A549 (cell line): Measurements from ENCODE around the gene NTRK3. TPM values are rescaled to one million over a fixed set of nuclear protein-coding genes. Genes with fewer than 3 reads are reported as not detected.

Experiments used
- ATAC-seq, 2 experiments: fragments of 200-7000 bp in 1 of 2; fragments of >200 bp in 1 of 2; cut with Nextera tagmentation in 1 of 2; cut with Tn5 transposase in 1 of 2; 3 replicates each; pipeline versions ENCODE4 v1.8.0 to v1.9.1; 2018 to 2020; ENCODE audit warnings: mild to moderate bottlenecking in 1 of 2, moderate library complexity in 1 of 2
- CTCF ChIA-PET: fragments of 300-600 bp; sonication (Branson Sonifier 250); formaldehyde crosslinking; extraction: SDS; loops from one replicate; lab custom pipeline; 2021; ENCODE audit warnings: antibody characterized with exemption, inconsistent platforms; lab: Yijun Ruan, JAX
- POLR2A ChIA-PET: fragments of 350-600 bp; formaldehyde crosslinking; extraction: SDS; loops from one replicate; lab custom pipeline; 2021; ENCODE audit warnings: antibody characterized with exemption, inconsistent platforms; lab: Yijun Ruan, JAX
- DNase-seq, 2 experiments: peaks; one replicate each; pipeline versions ENCODE4 v3.0.0 to v3.0.0-alpha.2; 2011 to 2016; ENCODE audit warnings: low read depth in 1 of 2, low spot score in 1 of 2
- FAIRE-seq: peaks from 2 replicates; lab custom pipeline; 2011; peaks lifted over from hg19 to GRCh38; lab: Jason Lieb, UNC
- H3K27ac ChIP-seq, 2 experiments: fragments of >200 bp; sonication (Bioruptor Twin); formaldehyde crosslinking; 3 replicates each; pipeline ENCODE4 v1.5.1; 2016 to 2017
- H3K4me1 ChIP-seq: fragments of >200 bp; sonication (Bioruptor Twin); formaldehyde crosslinking; 3 replicates; pipeline ENCODE4 v1.6.1; 2016
- H3K4me2 ChIP-seq: fragments of >200 bp; sonication (Bioruptor Twin); formaldehyde crosslinking; 3 replicates; pipeline ENCODE4 v1.6.1; 2016
- H3K4me3 ChIP-seq: fragments of >200 bp; sonication (Bioruptor Twin); formaldehyde crosslinking; 3 replicates; pipeline ENCODE4 v1.5.1; 2016
- H3K9me3 ChIP-seq: fragments of >200 bp; sonication (Bioruptor Twin); formaldehyde crosslinking; 3 replicates; pipeline ENCODE4 v1.6.1; 2016
- BHLHE40 ChIP-seq: IDR thresholded peaks from 2 replicates; pipeline ENCODE4 v1.6.1; 2012; ENCODE audit warnings: low read depth, low read length, inconsistent platforms
- CBX2 ChIP-seq: fragments of 200-600 bp; sonication (generic); IDR thresholded peaks from 2 replicates; pipeline ENCODE4 v1.6.1; 2016; ENCODE audit warnings: low read depth, mild to moderate bottlenecking, borderline replicate concordance
- CEBPB ChIP-seq, 2 experiments: fragments of >200 bp in 1 of 2; sonication (Bioruptor Twin) in 1 of 2; formaldehyde crosslinking in 1 of 2; IDR thresholded peaks; 2 replicates each; pipeline ENCODE4 v1.6.1; 2012 to 2016
- CHD4 ChIP-seq: fragments of 200-600 bp; sonication (generic); IDR thresholded peaks from 2 replicates; pipeline ENCODE4 v1.6.1; 2016; ENCODE audit warnings: antibody characterized with exemption, mild to moderate bottlenecking, borderline replicate concordance
- EP300 ChIP-seq, 2 experiments: fragments of >200 bp; sonication (Bioruptor Twin); formaldehyde crosslinking; IDR thresholded peaks; 2 replicates in 1 of 2; 3 replicates in 1 of 2; pipeline ENCODE4 v1.6.1; 2016 to 2017
- FOSB ChIP-seq: fragments of 250-450 bp; sonication (Bioruptor Pico); IDR thresholded peaks from 2 replicates; pipeline ENCODE4 v1.5.0; 2020; ENCODE audit warnings: mild to moderate bottlenecking, moderate library complexity
- HDAC2 ChIP-seq: fragments of 200-600 bp; sonication (generic); IDR thresholded peaks from 2 replicates; pipeline ENCODE4 v1.6.1; 2016
- HEYL ChIP-seq: fragments of 250-450 bp; sonication (Bioruptor Pico); IDR thresholded peaks from 2 replicates; pipeline ENCODE4 v1.8.0; 2021; ENCODE audit warnings: mild to moderate bottlenecking, moderate library complexity
- HOXA7 ChIP-seq: fragments of 250-450 bp; sonication (Bioruptor Pico); IDR thresholded peaks from 2 replicates; pipeline ENCODE4 v1.5.0; 2020; ENCODE audit warnings: mild to moderate bottlenecking, moderate library complexity
- HOXB13 ChIP-seq: fragments of 250-450 bp; sonication (Bioruptor Pico); IDR thresholded peaks from 2 replicates; pipeline ENCODE4 v1.5.0; 2020; ENCODE audit warnings: low read depth, mild to moderate bottlenecking, moderate library complexity
- HOXB5 ChIP-seq: fragments of 250-450 bp; sonication (Bioruptor Pico); IDR thresholded peaks from 2 replicates; pipeline ENCODE4 v1.5.0; 2020; ENCODE audit warnings: mild to moderate bottlenecking, moderate library complexity
- JUN ChIP-seq, 2 experiments: fragments of >200 bp; sonication (Bioruptor Twin); formaldehyde crosslinking; IDR thresholded peaks; 2 replicates in 1 of 2; 3 replicates in 1 of 2; pipeline ENCODE4 v1.6.1; 2016 to 2017
- KDM1A ChIP-seq: fragments of 200-600 bp; sonication (generic); IDR thresholded peaks from 2 replicates; pipeline ENCODE4 v1.6.1; 2016; ENCODE audit warnings: low read depth, mild to moderate bottlenecking
- KDM5A ChIP-seq: fragments of 200-600 bp; sonication (generic); IDR thresholded peaks from 2 replicates; pipeline ENCODE4 v1.6.1; 2016; ENCODE audit warnings: antibody characterized with exemption, mild to moderate bottlenecking
- MAZ ChIP-seq: fragments of 150-350 bp; IDR thresholded peaks from 2 replicates; pipeline ENCODE4 v1.6.1; 2014; ENCODE audit warnings: antibody characterized with exemption, low read depth, low read length, borderline replicate concordance
- NPAS2 ChIP-seq: fragments of 250-450 bp; sonication (Bioruptor Pico); IDR thresholded peaks from 2 replicates; pipeline ENCODE4 v1.8.0; 2022; ENCODE audit warnings: mild to moderate bottlenecking, moderate library complexity, borderline replicate concordance
- NR3C1 ChIP-seq: fragments of >200 bp; sonication (Bioruptor Twin); formaldehyde crosslinking; IDR thresholded peaks from 3 replicates; pipeline ENCODE4 v1.6.1; 2017
- PBX3 ChIP-seq: IDR thresholded peaks from 2 replicates; pipeline ENCODE4 v1.6.1; 2012
- PHF8 ChIP-seq: fragments of 200-600 bp; sonication (generic); IDR thresholded peaks from 2 replicates; pipeline ENCODE4 v1.6.1; 2016; ENCODE audit warnings: low read depth, mild to moderate bottlenecking, antibody characterized with exemption, moderate library complexity, borderline replicate concordance
- RARB ChIP-seq: fragments of 250-450 bp; sonication (Bioruptor Pico); IDR thresholded peaks from 2 replicates; pipeline ENCODE4 v1.8.0; 2021; ENCODE audit warnings: mild to moderate bottlenecking, moderate library complexity
- RCOR1 ChIP-seq: fragments of 150-350 bp; IDR thresholded peaks from 2 replicates; pipeline ENCODE4 v1.6.1; 2014; ENCODE audit warnings: antibody characterized with exemption, low read length, low read depth
- RNF2 ChIP-seq: fragments of 200-600 bp; sonication (generic); IDR thresholded peaks from 2 replicates; pipeline ENCODE4 v1.6.1; 2016; ENCODE audit warnings: low read depth, mild to moderate bottlenecking, antibody characterized with exemption, moderate library complexity, borderline replicate concordance
- ZFP36 ChIP-seq: fragments of 450-650 bp; IDR thresholded peaks from 2 replicates; pipeline ENCODE4 v1.6.1; 2014; ENCODE audit warnings: borderline replicate concordance; ENCODE audit not compliant: partially characterized antibody
- ZSCAN20 ChIP-seq: fragments of 250-450 bp; sonication (Bioruptor Pico); IDR thresholded peaks from 2 replicates; pipeline ENCODE4 v1.8.0; 2022; ENCODE audit warnings: mild to moderate bottlenecking, moderate library complexity
- WGBS: methylation state at CpG from one replicate; pipeline ENCODE4 v1.1.6; 2017; ENCODE audit errors: missing lambda C conversion rate; 5-methylcytosine and 5-hydroxymethylcytosine counted together
- polyA plus RNA-seq, 4 experiments: library from polyadenylated mRNA; depleted of rRNA in 3 of 4; stranded (reverse); fragments of >200 nt; fragmentation: RNase III in 1 of 4; extraction: RNeasy Plus Mini Kit Qiagen cat#74134 plus additional on column Dnase treatment in 1 of 4; gene quantifications; 2 replicates in 3 of 4; 3 replicates in 1 of 4; pipeline ENCODE4 v1.2.3, GENCODE V29; 2011 to 2017
- TF ChIP-seq, protein P1 (sequence below): fragments of >200 bp; sonication (Bioruptor Twin); formaldehyde crosslinking; IDR thresholded peaks from 3 replicates; pipeline ENCODE4 v1.6.1; 2016
- TF ChIP-seq, protein P2 (sequence below): fragments of 450-650 bp; IDR thresholded peaks from 2 replicates; pipeline ENCODE4 v1.6.1; 2014; ENCODE audit warnings: antibody characterized with exemption

The NTRK3 gene
- polyA plus RNA-seq, 2 of the 4 experiments (the other 2 are of a cell fraction): 55.0 to 55.2 TPM

DNA sequence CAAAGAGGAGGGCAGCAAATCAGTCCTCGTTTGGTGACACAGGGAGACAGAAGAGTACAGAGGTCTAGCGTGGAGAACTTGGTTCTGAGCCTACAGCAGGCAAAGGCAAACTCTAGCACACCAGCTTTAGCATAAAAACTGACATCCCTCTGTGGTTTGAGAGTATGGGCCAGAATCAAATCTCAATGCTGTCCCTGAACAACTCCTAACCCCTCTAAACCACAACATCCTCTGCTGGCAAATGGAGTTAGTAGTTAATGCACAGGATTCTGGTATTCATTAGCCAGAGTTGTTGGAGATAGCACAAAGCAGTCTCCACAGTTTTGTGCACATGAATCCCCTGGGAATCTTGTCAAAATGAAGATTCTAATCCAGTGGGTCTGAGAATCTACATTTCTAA is 315.8 kb downstream of the NTRK3 start:
- CTCF ChIA-PET: no interaction called here
- POLR2A ChIA-PET: no interaction called here
- TF ChIP-seq KDM5A (no peak), CHD4 (no peak), PBX3 (no peak), HDAC2 (no peak), NPAS2 (no peak), EP300 (IDR thresholded peaks at IDR 0.05) (no peak), CBX2 (no peak), MAZ (no peak)
- Histone ChIP-seq H3K4me3 (no peak overlapping the region), H3K27ac (no peak overlapping the region), H3K4me2 (no peak overlapping the region), H3K4me1 (0 out of 3 replicates have a peak, but pooled peaks cover 2% of the 10 kb centered on the region), H3K9me3 (no peaks in the 10 kb centered on the region)
- no peak for ATAC-seq
- FAIRE-seq: no peak
- 19% methylated on average over 2 of the region's 2 CpGs for WGBS
- no peak for DNase-seq

DNA sequence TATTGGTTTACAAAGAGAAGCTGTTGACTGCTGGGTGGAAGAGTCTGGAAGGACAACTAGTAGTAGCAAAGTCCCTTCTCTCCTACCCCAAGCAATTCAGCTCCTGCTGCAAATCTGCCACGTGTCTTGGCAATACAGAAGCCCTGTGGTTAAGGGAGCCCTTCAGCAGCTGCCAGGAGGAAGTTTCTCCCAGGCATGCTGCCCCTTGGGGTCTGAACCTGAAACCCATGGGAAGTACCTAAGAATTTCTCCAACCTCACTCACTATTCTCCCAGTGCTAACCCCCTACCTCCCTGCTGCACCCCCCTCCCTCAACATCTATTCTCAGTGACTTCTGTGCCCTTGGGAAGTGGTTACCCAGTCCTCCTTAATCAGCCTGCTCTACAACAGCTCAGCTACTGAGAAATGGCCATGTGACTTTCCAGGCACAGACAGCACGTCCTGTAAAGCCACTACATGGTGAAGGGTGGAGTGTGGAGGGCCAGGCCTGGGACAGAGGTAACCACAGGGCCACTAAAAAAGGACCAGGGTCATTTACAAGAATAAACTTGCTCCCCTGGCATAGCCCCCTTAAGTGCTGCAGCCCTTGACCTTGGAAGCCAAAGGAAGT is 316.6 kb downstream of the NTRK3 start:
- 16% methylated on average over 2 of the region's 2 CpGs for WGBS
- H3K27ac ChIP-seq: no peak overlapping the region
- FAIRE-seq: no peak
- H3K4me1 ChIP-seq: 0 out of 3 replicates have a peak, but pooled peaks cover 2% of the 10 kb centered on the region
- no peak for DNase-seq
- no peak overlapping the region for H3K4me3 ChIP-seq
- TF ChIP-seq RNF2 (no peak), CEBPB (IDR thresholded peaks at IDR 0.05) (no peak), ZSCAN20 (CRISPR knock-in tag) (no peak), HOXB13 (CRISPR knock-in tag) (no peak), RCOR1 (no peak), BHLHE40 (no peak), HDAC2 (no peak), HOXB5 (CRISPR knock-in tag) (no peak), HOXA7 (CRISPR knock-in tag) (no peak), KDM1A (no peak), RARB (CRISPR knock-in tag) (no peak), HEYL (CRISPR knock-in tag) (no peak), FOSB (no peak), NR3C1 (no peak), PHF8 (no peak), JUN (IDR thresholded peaks at IDR 0.05) (no peak), ZFP36 (no peak)
- TF ChIP-seq, protein P1, sequence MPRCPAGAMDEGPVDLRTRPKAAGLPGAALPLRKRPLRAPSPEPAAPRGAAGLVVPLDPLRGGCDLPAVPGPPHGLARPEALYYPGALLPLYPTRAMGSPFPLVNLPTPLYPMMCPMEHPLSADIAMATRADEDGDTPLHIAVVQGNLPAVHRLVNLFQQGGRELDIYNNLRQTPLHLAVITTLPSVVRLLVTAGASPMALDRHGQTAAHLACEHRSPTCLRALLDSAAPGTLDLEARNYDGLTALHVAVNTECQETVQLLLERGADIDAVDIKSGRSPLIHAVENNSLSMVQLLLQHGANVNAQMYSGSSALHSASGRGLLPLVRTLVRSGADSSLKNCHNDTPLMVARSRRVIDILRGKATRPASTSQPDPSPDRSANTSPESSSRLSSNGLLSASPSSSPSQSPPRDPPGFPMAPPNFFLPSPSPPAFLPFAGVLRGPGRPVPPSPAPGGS: no peak
- TF ChIP-seq, protein P2, sequence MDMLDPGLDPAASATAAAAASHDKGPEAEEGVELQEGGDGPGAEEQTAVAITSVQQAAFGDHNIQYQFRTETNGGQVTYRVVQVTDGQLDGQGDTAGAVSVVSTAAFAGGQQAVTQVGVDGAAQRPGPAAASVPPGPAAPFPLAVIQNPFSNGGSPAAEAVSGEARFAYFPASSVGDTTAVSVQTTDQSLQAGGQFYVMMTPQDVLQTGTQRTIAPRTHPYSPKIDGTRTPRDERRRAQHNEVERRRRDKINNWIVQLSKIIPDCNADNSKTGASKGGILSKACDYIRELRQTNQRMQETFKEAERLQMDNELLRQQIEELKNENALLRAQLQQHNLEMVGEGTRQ: no peak
- POLR2A ChIA-PET: no interaction called here
- no peaks in the 10 kb centered on the region for H3K9me3 ChIP-seq
- no peak overlapping the region for H3K4me2 ChIP-seq
- no peak for ATAC-seq
- CTCF ChIA-PET: no interaction called here
